Cardiac ventricle fibroblast (primary cell): ENCODE data around the gene PRF1. TPM values are rescaled to one million over a fixed set of nuclear protein-coding genes. Genes with fewer than 3 reads are reported as not detected.

Experiments
- total RNA-seq: library from RNA; depleted of rRNA; stranded (reverse); fragments of >200 nt; gene quantifications from 2 replicates; pipeline ENCODE4 v1.2.3, GENCODE V29; 2015

Gene PRF1
- total RNA-seq: not detected in 2 replicates

GRCh38 chr10:70602665-70603448 is at the start of gene PRF1:
Gene PRF1, minus strand, starts transcription at chr10:70602741. Its CDS starts 1,839 bp downstream, at chr10:70600902.

Other genes with a start within 250 kb of the PRF1 start
- gene LRRC20, start 220.1 kb downstream of the PRF1 start, total RNA-seq: 4.1 and 4.9 TPM in 2 replicates
- gene EIF4EBP2, start 198.6 kb downstream of the PRF1 start, total RNA-seq: 58.3 and 62.3 TPM in 2 replicates
- gene NODAL, start 161.1 kb downstream of the PRF1 start, total RNA-seq: not detected in 2 replicates
- 2.8 and 2.9 TPM in 2 replicates for gene PALD1, start 124.0 kb downstream of the PRF1 start, total RNA-seq
- 0.50 and 0.83 TPM in 2 replicates for gene ADAMTS14, start 69.8 kb upstream of the PRF1 start, total RNA-seq
- gene TBATA, start 182.6 kb upstream of the PRF1 start, total RNA-seq: not detected in 2 replicates
- 12.4 and 13.3 TPM in 2 replicates for gene SGPL1, start 213.2 kb upstream of the PRF1 start, total RNA-seq